Activated T-helper 1 cell treated with anti-CD3 and anti-CD28 coated beads, Interleukin-2, amount 50 U/mL, for 16 hours (primary cell): ENCODE data around the gene DENND6B.

Experiments used
- DNase-seq, 2 donors: peaks; one replicate each; pipeline ENCODE4 v3.0.0-alpha.2; 2020; ENCODE audit warnings: low read depth in 1 of 2, low spot score in 1 of 2

DENND6B gene

GRCh38 chr22:50316114-50317065 lies 10.4 kb downstream of the DENND6B start:
- no peak for DNase-seq

GRCh38 chr22:50315289-50316113 lies 11.3 kb downstream of the DENND6B start:
- no peak for DNase-seq

DNA sequence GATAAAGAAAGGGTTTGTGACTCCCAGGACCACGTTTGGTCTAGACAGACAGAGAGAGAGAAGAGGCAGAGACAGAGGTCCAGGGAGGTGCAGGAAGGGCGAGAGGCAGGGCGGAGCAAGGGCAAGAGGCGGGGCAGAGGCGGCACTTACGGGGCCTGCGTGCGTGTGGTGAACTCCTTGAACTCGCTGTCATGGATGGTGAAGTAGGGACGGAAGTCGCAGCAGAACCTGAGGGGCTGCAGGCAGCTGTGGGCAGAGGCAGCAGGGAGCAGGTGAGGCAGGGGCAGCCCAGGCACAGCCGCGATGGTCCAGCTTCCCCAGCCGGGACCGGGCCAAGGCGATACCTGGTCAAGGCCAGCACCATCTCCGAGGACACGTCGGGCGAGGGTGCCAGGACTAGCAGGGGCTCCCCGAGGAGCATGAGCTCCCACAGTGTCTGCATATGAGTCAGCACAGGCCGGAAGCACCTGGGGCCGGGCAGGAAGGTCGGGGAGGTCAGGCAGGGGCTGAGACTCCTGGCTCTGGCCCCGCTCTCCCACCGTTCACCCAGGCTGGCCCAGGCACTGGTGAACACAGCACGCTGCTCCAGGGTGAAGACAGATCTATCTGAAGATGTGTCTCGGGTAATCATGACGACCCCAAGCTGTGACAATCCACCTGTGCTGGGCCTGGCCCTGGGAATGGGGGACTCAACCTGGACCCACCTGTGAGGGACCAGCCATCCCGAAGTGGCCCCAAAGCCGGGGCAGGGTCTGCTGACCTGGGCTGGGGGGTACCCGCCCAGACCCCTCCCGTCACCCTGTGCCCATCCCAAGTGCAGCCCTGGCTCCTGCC lies 12.1 kb downstream of the DENND6B start:
- peak; percentile 42 to 54 for DNase-seq

DNA sequence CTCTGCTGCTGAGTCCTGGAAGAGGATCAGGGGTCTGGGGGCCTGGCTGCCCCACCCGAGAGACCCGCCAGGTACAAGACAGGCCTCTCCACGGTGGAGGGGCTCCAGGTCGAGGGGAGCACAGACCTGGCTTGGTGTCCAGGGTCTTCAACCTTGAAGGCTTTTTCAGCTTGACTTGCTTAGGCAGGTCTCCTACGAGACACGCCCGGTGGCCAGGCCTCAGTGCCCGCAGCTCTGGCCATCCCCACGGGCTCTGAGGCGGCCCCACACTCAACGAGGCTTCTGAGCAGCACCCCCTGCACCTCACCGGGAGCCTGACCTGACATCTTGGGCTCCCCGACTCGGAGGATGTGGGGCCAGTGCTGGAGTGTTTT lies 12.7 kb downstream of the DENND6B start:
- DNase-seq = no peak

DNA sequence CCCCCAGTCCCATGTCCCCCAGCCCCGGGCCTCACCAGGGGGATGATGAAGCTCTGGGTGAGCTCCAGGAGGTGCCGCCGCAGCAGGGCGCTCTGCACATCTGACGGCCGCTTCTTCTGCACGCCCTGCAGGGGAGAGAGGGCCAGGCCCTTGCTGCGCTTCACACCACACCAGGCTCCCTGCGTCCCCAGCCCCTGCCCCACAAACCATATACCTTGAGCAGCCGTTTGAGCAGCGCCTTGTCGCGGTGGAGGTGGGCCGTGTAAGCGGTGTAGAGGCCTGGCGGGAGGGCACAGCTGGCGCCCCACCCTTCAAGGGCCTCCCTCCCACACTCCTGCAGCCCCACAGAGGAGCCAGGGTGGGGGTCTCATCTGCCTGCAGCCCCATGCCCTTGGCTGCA lies 13.2 kb downstream of the DENND6B start:
- DNase-seq = no peak

DNA sequence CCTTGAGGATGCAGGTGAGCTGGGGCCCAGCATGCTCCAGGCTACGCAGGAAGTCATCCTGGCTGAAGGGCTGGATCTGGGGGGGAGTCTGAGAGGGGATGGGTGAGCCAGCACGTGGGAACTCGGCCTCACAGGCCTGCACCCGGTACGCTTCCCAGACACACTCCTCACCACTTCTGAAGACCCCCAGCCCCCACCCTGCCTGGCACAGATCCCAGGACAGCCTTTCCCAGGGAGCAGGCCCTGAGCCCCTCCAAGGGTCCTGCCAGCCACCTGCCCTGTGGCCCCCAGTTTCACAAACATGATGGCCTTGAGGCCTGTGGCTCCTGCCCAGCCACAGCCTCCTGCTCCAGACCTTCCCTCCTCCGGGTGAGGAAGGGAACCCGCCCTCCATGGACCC lies 13.8 kb downstream of the DENND6B start:
- no peak for DNase-seq

- no peak for DNase-seq
Observed at GRCh38 chr22:50312371-50312770, 14.4 kb downstream of the DENND6B start.

DNA sequence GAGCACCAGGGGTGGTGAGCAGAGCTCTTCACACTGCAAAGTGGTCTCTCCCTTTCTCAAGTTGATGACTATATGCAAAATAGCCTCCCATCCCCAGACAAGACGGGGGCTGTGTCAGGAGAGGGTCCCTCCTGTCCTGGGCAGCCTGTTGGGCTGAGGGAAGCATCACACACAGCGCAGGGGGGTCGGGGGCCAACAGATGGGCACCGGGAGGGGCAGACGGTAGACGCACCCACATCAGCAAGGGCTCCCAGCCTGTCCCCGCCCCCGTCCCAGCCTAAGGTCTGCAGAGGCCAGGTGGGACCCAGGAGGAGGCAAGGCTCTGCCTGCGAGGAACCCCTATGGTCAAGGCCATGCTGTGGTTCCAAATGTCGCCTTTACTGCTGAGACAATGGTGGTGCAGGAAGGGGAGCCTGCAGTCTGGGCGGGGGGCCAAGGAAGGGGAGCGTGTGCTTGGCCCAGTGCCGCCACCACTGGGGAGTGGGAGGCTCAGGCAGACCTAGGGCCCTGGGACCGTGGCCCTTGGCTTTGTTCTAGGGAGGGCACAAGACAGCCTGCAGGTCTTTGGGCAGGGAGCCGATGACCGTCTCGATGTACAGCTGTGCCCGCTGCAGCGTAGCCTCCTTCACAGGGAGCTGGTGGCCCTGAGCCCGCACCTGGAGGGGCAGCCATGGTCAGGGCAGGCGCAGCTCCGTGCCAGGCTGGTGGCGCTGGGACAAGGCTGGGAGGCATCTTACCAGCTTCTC lies 15.0 kb downstream of the DENND6B start:
- DNase-seq = no peak

- DNase-seq = no peak
Observed at GRCh38 chr22:50310949-50311444, 15.8 kb downstream of the DENND6B start.

GRCh38 chr22:50310031-50310722 lies 16.6 kb downstream of the DENND6B start:
- DNase-seq = no peak

DNA sequence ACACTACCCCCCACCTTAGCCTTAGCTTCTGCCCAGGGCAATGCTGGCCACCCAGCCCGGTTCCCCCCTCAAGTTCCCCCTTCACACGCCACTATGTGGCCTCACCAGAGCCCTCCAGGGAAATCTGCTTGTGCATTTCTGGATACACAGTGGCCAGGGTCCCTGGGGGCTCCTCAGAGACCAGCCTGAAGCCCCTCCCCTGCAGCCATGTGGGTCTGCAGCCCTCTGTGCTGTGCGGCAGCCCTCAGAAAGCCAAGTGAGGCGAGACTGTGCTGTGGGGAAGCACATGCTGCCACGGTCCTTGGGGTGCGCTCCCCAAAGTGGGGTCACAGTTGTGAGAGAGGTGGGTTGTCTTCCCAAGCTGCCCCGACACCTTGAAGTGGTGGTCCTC lies 17.2 kb downstream of the DENND6B start:
- no peak for DNase-seq

GRCh38 chr22:50308986-50309600 lies 17.7 kb downstream of the DENND6B start:
- no peak for DNase-seq

DNA sequence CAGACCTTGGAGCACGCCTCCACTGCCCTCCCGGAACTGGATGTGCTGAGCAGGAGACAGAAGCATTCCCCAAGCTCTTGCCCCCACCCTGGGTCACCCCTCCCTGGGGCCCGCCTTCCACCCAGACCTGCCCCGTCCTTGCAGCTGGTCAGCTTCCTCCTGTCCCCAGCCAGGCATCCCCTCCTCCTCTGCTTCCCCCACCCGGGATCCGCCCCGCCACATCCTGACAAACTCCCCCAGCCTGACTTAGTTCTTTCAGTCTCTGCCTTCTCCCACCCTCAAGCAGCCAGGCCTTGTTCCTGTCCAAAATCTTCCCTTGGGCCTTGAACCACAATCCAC lies 18.2 kb downstream of the DENND6B start:
- no peak for DNase-seq

GRCh38 chr22:50307890-50308596 lies 18.8 kb downstream of the DENND6B start:
- DNase-seq = no peak

GRCh38 chr22:50306753-50307749 lies 19.8 kb downstream of the DENND6B start, which contains the start of gene PLXNB2:
PLXNB2 (minus strand) TSS chr22:50307646; CDS start chr22:50290584, 17,062 bp downstream.
- no peak for DNase-seq

GRCh38 chr22:50305923-50306566 lies 20.8 kb downstream of the DENND6B start:
- no peak for DNase-seq

DNA sequence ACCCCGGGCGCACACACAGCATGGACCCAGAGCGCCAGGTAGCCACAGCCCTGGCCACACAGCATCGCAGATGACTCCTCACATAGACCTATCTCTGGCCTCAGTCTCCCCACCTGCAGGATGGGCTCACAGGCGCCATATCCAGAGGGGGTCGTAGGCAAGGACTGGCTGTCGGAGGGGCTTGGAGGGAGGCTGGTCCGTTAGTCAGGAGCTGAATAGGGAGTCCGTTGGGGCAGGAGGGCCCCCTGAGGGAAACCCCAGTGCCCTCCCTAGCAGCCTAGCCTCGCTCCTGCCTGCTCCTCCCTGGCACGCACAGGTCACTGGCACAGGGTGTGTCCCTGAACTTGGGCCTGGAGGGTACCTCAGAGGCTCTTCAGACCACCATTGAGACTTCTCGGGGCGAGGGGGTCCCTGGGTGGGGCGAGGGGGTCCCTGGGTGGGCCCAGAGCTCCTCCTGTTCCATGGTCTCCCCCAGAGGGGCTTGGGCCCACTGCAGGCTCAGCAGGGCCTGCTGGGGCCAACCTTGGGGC lies 21.4 kb downstream of the DENND6B start:
- DNase-seq = no peak
